ENCODE data around the gene VPS26A.
"Not testable (repeated sequence)": the region's sequence is repeated elsewhere in the genome, so short reads cannot be mapped to it uniquely, and the experiment has no call there.

The VPS26A gene

GRCh38 chr10:69103784-69104183 lies 20.2 kb upstream of the VPS26A start:
- DNase-seq (ENCODE audit: low read depth), result no peak

DNA sequence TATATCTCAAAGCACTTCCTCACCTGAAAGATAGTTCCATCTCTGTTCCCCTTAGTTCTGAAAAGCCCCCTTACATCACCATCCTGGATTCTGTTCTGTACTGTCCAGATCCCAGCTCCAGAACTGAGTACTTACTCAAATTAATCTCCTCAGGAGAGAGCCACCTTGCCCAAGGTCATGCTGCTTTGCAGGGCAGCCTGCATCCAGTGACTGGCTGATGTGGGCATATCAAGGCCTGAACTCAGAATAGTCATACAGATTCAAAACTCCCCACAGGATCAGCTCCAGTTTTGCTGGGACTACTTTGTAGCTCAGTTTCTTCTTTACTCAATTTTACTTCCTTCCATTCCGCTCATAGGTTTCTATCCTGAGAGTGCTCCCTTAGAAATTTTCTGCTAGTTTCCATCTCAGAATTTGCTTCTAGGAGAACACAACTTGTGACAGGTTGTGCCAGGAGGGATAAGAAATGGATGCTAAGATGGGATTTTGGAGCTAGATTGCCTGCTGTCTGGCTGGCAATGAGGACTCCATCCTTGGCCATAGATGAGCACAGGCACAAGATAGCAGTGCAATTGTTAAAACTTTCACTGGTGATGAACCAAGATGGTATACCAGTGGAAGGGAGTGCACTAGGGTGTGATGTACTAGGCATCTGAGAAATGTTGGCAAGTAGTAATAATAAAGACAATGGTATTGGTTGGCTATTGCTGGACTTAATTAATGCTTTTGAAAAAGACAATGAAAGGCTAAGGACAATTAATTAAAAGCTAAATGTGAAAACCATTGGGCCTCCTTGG lies 18.8 kb upstream of the VPS26A start:
- no peak for DNase-seq (ENCODE audit: low read depth)

DNA sequence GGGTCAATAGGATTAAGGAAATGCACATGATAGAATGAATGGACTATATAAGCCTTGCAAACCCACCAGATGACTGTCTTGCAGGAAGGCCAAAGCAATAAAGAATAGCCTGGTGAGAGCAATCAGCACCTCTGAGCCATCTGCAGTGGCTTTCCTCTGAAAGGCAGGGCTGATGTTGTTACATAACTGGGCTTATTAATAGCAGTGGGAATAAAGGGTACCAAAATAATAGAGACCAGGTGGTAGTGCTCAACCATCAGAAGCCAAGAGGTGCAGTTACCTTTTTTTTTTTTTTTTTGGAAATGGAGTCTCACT lies 16.8 kb upstream of the VPS26A start:
- DNase-seq (ENCODE audit: low read depth), result no peak

DNA sequence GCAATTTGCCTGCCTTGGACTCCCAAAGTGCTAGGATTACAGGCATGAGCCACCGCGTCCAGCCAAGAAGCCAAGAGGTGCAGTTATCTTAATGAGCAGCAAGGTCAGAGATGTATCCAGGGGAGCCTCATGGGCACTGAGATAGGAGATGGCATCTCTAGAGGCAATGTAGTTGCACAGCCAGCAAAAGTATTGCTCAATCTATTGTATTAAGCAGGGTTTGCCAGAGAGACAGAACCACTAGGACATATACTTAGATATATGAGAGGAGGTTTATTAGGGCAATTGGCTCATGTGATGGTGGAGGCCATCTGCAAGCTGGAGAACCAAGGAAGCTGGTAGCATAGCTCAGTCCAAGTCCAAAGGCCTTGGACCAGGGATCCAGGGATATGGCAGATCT lies 16.3 kb upstream of the VPS26A start:
- no peak for DNase-seq (ENCODE audit: low read depth)

- DNase-seq (ENCODE audit: low read depth), result no peak
These were observed 4.1 kb upstream of the VPS26A start for GRCh38 chr10:69119896-69120295.

GRCh38 chr10:69123306-69123746 lies 652 bp upstream of the VPS26A start:
- no peak for DNase-seq (ENCODE audit: low read depth)

DNA sequence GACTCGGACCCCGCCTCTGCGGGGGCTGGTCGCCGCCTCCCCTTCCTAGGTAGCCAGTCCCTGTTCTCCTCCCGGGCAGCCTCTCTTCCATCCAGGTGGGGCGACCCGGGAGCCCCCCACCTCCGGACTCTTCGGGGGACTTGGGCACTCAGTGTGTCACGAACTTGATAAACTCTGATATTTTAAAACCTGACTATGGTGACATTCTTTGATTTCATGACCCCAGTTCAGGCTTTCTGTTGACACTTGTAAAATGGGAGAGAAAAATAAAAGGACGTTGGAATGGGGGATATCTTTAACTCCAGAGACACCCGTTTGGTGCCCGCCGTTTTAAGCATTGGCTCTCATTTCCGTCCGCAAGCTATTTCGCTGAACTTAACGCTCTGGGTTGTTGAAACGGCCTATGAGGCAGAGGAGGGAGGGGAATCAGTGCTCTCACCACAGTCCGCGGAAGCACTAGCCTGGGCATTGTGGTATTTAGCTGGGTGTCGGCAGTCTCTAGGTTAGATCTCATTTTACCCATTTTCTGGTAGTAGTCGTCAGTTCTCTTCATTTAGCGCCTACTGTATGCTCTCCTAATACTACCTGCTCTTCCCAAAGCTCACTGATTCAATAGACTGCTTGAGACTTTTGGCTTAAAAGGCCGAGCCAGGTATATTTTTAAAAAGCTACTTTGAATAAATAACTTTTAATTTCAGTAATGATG lies 738 bp downstream of the VPS26A start:
- DNase-seq (ENCODE audit: low read depth), result peak; percentile 16

DNA sequence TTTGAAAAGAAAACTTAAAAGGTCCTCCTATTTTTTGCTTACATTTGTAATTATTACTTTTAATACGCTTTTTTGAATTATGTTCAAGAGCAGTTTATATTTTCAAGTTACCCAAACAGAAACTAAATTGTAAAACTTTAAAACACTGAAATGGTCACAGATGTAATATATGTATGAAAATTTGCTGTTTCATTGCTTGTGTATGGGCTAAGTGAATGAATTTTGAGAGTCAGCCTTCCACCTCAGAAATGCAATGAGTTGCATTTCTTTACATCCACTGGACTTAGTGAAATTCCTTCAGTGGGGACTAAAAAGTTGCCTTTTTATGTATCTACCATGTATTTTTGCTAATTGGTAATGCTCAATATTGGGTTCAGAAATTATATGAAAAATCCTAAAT lies 1.6 kb downstream of the VPS26A start:
- DNase-seq (ENCODE audit: low read depth), result no peak

DNA sequence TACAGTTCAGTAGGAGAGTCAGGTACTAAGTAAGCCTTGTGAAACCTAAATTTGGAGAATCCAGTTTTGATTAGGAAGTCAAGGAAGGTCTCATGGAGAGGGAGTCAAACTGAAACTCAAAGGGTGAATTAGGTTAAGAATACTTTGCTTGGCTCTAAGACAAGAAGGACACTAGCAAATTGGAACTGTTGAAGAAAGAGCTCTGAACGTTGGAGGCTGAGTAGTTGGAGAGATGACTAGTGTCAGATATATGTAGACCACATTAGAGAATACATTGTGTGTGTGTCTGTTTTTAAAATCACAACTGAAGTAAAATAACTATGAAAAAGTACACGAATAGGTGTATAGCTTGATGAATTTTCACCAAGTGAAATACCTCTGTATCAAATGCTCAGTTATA lies 6.3 kb downstream of the VPS26A start:
- DNase-seq (ENCODE audit: low read depth), result no peak

DNA sequence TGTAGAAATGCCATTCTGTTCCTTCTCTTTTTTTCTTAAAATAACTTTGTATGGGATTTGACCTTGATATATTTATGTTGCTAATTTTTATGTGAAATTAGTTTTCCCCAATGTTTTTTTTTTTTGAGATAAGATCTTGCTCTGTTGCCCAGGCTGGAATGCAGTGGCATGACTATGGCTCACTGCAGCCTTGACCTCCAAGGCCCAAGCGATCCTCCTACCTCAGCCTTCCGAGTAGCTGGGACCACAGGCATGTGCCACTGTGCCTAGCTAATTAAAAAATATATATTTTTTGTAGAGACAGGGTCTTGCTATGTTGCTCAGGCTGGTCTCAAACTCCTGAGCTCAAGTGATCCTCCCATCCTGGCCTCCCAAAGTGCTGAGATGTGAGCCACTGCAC lies 16.0 kb downstream of the VPS26A start:
- no peak for DNase-seq (ENCODE audit: low read depth)

GRCh38 chr10:69141304-69141703 lies 17.3 kb downstream of the VPS26A start:
- no peak for DNase-seq (ENCODE audit: low read depth)

- not testable (repeated sequence) for DNase-seq (ENCODE audit: low read depth)
These were observed 18.1 kb downstream of the VPS26A start for GRCh38 chr10:69142074-69142473.

- no peak for DNase-seq (ENCODE audit: low read depth)
These were observed 19.0 kb downstream of the VPS26A start for GRCh38 chr10:69142983-69143382.

GRCh38 chr10:69145329-69145728 lies 21.4 kb downstream of the VPS26A start:
- DNase-seq (ENCODE audit: low read depth), result no peak

- no peak for DNase-seq (ENCODE audit: low read depth)
These were observed 21.9 kb downstream of the VPS26A start for GRCh38 chr10:69145864-69146263.

- DNase-seq (ENCODE audit: low read depth), result no peak
These were observed 22.8 kb downstream of the VPS26A start for GRCh38 chr10:69146759-69147158.

DNA sequence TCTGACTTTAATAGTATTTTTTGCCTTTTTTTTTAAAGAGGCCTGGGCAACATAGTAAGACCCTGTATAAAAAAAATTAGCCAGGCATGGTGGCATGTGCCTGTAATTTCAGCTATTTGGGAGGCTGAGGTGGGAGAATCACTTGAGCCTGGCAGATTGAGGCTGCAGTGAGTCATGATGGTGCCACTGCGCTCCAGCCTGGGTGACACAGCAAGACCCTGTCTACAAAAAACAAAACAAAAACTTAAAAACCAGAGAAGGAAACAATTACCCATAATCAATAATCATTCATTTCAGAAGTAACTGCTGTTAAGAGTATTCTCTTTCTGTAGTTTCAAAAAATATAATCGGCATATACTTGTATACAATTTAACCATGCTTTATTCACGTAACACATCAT lies 28.0 kb downstream of the VPS26A start:
- no peak for DNase-seq (ENCODE audit: low read depth)

GRCh38 chr10:69153227-69153626 lies 29.2 kb downstream of the VPS26A start:
- no peak for DNase-seq (ENCODE audit: low read depth)

DNA sequence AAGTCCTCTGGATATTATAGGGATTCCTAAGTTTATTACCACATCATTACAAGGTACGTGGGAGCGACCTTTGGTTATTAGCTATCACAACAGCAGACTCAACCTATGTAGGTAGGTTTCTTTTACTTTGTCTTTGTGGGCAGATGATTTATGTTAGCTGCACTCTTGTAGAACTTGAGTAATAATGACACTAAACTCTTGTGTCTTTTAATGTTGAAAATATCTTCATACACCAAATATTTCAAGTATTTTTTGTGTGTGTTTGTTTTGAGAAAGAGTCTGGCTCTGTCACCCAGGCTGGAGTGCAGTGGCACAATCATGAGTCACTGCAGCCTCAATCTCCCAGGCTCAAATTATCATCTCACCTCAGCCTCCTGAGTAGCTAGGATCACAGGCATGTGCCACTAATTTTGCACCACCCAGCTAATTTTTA lies 36.8 kb downstream of the VPS26A start:
- DNase-seq (ENCODE audit: low read depth), result no peak

DNA sequence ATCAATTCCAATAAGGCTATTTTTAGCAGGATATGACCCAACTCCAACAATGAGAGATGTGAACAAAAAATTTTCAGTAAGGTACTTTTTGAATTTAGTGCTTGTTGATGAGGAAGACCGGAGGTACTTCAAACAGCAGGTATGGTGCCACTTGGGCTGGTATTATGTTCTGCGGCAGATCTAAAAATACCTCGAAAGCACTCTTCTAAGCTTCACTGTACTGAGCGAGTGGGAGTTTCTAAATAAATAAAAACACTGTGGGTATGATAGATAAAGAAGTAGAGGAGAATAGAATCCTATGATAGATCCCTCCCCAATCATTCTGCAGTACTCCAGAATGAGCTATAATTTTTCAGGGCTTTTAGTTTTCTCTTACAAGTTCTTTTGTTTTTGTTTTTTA lies 44.5 kb downstream of the VPS26A start:
- no peak for DNase-seq (ENCODE audit: low read depth)

DNA sequence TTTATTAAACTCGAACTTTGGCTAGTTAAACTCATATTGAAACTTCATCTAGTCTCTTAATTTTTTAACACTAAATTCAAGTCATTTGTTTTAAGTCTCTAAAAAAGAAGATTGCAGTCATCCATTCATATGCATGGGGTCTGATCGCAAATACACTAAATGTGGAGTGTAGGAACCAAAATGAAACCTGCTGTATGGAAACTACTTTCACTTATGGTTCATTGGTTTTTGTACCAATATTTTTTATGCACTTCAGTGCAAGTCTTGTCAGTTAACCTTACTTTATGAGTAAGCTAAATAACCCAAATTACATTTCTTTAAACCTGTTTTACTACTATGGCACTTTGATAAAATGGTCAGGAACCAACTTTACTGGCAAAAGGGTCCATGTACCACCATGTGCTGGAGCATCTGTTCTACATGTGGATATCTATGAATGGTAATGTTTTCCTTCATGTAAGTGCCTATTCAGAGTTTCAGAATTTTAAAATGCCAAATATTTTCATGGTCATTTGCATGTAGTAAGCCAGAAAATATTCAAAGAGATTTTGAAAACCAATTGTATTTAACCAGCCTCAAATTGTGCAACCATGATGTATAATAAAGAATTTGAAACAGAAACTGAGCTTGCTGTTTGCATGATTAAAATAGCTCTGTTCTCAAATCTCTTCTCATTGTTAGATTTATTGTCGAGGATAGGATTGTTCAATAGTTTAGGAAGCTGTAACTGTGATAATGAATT lies 48.4 kb downstream of the VPS26A start:
- no peak for DNase-seq (ENCODE audit: low read depth)

GRCh38 chr10:69175326-69175725 lies 51.3 kb downstream of the VPS26A start:
- DNase-seq (ENCODE audit: low read depth), result not testable (repeated sequence)

DNA sequence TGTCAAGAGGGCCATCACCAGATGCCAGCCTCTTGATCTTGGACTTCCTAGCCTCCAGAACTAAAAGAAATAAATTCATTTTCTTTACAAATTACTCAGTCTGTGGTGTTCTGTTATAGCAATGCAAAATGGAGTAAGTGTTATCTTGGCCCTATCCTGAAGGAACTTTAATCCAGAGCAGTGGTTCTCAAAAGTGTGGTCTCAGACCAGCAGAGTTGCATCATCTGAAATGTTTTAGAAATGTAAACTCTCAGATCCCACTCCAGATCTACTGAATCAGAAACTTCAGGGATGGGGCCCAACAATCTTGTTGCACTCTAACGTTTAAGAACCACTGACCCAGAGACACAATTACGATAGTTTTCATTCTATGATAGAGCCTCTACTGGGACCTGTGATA lies 52.8 kb downstream of the VPS26A start:
- DNase-seq (ENCODE audit: low read depth), result no peak

All from activated T-cell treated with anti-CD3 and anti-CD28 coated beads for 24 hours (primary cell).